Activated CD8-positive, alpha-beta memory T cell treated with anti-CD3 and anti-CD28 coated beads for 4 hours (primary cell): ENCODE results near the gene KEAP1.

Experiments used
- DNase-seq, 2 donors: peaks; one replicate each; pipeline ENCODE4 v3.0.0-alpha.2; 2020; ENCODE audit warnings: low read depth in 2 of 2

KEAP1 gene

GRCh38 chr19:10523135-10523636 lies 20.0 kb upstream of the KEAP1 start:
- no peak for DNase-seq

DNA sequence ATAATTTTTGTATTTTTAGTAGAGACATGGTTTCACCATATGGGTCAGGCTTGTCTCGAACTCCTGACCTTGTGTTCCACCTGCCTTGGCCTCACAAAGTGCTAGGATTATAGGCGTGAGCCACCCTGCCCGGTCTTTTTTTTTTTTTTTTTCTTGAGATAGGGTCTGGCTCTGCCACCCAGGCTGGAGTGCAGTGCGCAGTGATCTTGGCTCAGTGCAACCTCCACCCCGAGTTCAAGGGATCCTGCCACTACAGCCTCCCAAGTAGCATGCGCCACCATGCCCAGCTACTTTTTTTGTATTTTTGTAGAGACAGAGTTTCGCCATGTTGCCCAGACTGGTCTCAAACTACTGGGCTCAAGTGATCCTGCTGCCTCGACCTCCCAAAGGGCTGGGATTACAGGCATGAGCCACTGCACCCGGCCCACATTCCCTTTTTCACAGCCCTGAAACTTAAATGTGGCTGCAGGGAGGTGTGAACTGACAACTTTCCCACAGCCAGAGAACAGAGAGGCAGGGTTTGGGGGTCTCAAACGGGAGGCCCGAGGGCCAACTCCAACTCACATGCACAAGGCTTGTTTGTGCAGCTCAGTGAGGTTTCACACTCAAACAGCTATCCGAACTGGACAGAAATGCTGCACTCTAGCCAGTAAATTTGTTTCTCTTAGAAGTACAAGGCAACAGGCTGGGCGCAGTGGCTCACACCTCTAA lies 18.5 kb upstream of the KEAP1 start:
- DNase-seq: no peak

GRCh38 chr19:10520652-10521318 lies 17.6 kb upstream of the KEAP1 start:
- DNase-seq: no peak

DNA sequence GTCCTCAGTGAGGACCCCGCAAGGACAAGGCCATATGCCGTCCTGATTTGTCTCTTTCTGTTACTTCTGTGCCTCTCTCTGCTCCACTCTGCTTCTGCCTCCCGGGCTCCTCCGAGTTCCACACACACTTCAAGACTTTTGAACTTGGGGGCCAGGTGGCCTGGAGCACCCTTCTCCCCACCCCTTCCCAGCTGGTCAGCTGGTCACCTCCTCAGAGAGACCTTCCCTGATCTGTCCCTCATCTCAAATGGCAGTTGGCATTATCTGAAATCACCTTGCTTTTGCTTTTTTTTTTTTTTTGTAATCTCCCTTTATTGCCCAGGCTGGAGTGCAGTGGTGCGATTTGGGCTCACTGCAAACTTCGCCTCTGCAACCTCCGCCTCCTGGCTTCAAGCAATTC lies 16.3 kb upstream of the KEAP1 start:
- DNase-seq: no peak

GRCh38 chr19:10518444-10519361 lies 15.5 kb upstream of the KEAP1 start:
- no peak for DNase-seq

DNA sequence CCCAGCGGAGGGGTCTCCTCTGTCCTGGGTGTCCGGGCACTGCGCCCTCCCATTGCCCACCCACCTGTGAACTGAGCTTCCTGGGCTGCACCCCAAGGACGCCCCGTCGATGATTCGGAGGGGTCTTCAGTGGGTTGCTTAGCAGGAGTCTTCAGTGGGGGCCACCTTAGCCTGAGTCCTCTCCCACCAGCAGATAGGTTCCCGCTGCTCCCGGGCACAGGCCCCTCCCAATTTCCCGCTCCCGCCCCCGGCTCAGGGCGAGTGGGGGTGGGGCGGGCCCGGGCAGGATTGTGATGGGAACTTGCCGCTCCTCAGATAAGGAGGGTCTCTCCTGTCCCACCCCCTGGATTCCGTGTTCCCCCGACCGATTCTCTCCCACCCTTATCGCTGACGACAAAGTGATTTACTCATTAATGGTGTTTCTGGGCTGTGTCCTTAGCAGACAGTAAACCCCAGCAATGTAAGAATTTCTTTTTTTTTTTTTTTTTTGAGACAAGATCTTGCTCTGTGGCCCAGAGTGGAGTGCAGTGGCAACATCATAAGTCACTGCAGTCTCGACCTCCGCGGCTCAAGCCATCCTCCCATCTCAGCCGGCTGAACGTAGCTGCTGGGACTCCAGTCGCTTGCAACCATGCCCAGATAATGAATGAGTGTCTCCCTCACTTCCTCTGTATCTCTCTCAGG lies 14.7 kb upstream of the KEAP1 start:
- no peak for DNase-seq

DNA sequence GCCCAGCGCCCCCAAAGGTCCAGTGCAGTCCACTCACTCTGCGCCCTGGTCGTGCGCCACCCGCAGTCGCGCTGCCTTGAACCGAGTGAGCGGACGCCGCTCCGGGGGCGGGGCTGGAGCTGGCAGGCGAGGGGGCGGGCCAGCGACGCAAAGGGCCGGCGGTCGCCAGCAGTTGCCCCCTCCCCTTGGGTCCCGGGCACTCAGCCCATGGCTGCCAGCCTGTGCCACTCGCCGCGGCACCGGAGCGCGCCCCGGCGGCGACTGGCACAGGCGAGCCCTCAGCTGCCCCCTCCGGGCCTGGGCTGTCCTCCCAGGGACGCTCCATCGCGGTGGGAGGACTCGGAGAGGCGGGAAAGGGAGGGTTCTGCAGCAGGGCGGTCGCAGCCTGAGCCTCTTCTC lies 14.2 kb upstream of the KEAP1 start, which contains the start of gene S1PR5:
Gene S1PR5, minus strand, starts transcription at position 87 of the 399 bp plus-strand sequence. CDS start 2,436 bp downstream, outside the sequence.
- DNase-seq: no peak

GRCh38 chr19:10516671-10517286 lies 13.6 kb upstream of the KEAP1 start:
- DNase-seq: no peak

DNA sequence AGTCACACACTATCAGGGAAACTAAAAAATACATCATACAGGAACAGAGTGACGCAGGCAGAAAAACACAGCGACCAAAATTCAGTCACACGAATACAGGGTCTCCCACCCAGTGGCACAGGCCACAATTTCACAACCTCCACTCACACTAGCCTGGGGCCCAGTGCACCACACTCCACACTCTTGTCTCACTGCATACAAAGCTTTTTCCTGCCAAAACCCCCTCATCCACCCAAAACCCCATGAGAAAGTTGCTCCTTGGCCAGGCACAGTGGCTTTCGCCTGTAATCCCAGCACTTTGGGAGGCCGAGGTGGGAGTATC lies 12.9 kb upstream of the KEAP1 start:
- no peak for DNase-seq

DNA sequence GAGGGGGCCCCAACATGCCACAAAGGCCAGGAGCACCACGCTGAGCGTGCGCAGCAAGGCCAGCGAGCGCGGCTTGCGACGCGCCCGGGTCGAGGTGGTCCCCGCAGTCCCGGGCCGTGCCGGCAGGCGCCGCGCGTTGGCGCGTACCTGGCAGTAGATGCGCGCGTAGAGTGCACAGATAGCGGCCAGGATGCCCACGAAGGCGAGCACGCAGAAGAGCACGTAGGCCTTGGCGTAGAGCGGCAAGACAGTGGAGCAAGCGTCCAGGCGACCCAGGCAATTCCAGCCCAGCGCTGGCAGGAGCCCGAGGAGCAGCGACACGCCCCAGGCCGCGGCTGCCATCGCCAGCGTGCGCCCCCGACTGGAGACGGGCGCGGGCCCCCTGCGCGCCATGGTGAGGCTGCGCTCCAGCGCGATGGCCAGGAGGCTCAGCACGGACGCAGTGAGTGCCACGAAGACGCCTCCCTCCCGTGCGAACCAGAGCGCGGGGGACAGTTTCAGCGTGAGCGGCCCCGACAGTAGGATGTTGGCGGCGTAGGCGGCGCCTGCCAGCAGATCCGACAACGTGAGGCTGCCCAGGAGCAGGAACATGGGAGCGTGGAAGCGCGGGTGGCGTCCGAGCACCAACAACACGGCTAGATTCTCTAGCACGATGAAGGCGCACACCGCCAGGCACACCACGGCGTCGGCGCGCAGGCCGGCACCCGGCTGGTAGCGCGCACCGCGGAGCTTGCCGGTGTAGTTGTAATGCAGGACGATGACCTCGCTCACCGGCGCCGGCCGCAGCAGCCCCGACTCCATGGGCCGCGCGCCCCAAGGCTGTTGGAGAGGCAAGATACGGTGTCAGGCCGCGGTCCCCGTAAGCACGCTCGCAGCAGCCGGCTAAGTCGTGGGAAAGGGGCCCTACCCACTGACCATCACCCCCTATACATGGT lies 11.3 kb upstream of the KEAP1 start:
- DNase-seq: no peak

- DNase-seq: no peak
These were observed 10.1 kb upstream of the KEAP1 start for GRCh38 chr19:10513223-10513622.

DNA sequence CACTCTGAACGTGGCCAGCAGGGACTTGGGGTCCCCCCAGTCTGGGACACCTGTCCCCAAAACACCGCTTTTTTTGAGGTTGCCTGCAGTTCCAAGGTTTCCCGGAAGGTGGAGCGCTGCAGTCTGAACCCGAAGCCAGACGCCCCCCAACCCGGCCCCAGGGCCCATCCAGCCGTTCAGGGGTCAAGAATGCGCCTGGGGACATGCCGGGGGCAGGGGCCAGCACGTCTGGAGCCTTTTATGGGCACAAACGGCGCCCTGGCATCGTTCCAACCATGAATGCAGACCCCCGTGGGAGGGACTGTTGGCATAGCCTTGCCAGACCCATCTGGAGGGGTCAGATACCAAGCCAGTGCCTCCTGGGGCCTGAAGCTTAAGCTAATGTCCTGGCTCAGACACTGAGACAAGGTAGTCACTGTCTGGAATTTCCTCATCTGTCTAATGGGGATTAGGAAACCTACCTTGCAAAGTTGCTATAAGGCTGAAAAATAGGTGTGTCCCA lies 7.2 kb upstream of the KEAP1 start:
- DNase-seq: no peak

- DNase-seq: no peak
These were observed 5.6 kb upstream of the KEAP1 start for GRCh38 chr19:10508707-10509106.

DNA sequence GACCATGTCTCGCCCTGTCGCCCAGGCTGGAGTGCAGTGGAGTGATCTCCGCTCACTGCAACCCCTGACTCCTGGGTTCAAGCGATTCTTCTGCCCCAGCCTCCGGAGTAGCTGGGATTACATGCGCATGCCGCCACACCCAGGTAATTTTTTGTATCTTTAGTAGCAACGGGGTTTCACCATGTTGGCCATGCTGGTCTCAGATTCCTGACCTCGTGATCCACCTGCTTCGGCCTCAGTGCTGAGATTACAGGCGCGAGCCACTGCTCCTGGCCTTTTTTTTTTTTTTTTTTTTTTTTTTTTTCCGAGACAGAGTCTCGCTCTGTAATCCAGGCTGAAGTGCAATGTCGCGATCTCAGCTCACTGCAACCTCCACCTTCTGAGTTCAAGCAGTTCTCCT lies 4.9 kb upstream of the KEAP1 start:
- DNase-seq: no peak

GRCh38 chr19:10505583-10506229 lies 2.5 kb upstream of the KEAP1 start:
- DNase-seq: peak; percentile 58 to 69

- DNase-seq: peak; percentile 79 to 80
These were observed 593 bp downstream of the KEAP1 start for GRCh38 chr19:10502524-10503001.

- no peak for DNase-seq
These were observed 1.1 kb downstream of the KEAP1 start for GRCh38 chr19:10501971-10502523.

DNA sequence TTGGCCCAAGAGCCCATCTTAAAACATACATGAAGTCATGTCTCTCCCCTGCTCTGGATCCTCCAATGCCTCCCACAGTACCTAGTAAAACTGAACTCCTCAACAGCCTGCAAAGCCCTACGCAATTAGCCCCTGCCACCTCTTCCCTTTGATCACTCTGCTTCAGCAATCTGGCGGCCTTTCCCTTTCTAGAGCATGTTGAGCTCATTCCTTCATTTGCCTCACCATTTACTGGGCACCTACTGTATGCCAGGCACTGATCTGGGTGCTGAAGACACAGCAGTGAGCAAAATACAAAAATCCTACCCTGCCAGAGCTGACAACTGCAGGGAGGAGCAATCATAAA lies 2.9 kb downstream of the KEAP1 start:
- DNase-seq: no peak
